Kidney capillary endothelial cell (primary cell): ENCODE data around the gene NELFB.

Experiments
- DNase-seq: peaks from one replicate; pipeline ENCODE4 v3.0.0-alpha.2; 2018; ENCODE audit warnings: low spot score

NELFB gene

GRCh38 chr9:137254624-137255447 is at the start of gene NELFB:
TSS of gene NELFB (plus strand) at chr9:137255327.
- DNase-seq: peak; percentile 80

GRCh38 chr9:137206602-137207001 is 48.5 kb upstream of the NELFB start:
- no peak for DNase-seq

GRCh38 chr9:137211532-137211931 is 43.6 kb upstream of the NELFB start:
- no peak for DNase-seq

GRCh38 chr9:137212520-137212919 is 42.6 kb upstream of the NELFB start:
- no peak for DNase-seq

- DNase-seq: no peak
These were observed 41.7 kb upstream of the NELFB start for GRCh38 chr9:137213160-137214060.

GRCh38 chr9:137214620-137215019 is 40.5 kb upstream of the NELFB start:
- DNase-seq: no peak

- no peak for DNase-seq
These were observed 39.7 kb upstream of the NELFB start for GRCh38 chr9:137215196-137215986.

GRCh38 chr9:137216188-137216965 is 38.8 kb upstream of the NELFB start:
- no peak for DNase-seq

- DNase-seq: no peak
These were observed 37.6 kb upstream of the NELFB start for GRCh38 chr9:137217276-137218211.

GRCh38 chr9:137218212-137218753 is 36.8 kb upstream of the NELFB start:
- DNase-seq: no peak

- DNase-seq: no peak
These were observed 36.3 kb upstream of the NELFB start for GRCh38 chr9:137218754-137219271.

- DNase-seq: no peak
These were observed 35.3 kb upstream of the NELFB start for GRCh38 chr9:137219757-137220316.

GRCh38 chr9:137220317-137221094 is 34.6 kb upstream of the NELFB start:
- no peak for DNase-seq

- DNase-seq: no peak
These were observed 34.0 kb upstream of the NELFB start for GRCh38 chr9:137221095-137221505.

GRCh38 chr9:137221506-137222111 is 33.5 kb upstream of the NELFB start:
- DNase-seq: no peak

- no peak for DNase-seq
These were observed 32.7 kb upstream of the NELFB start, which contains the start of gene RNF208 for GRCh38 chr9:137222190-137223077. TSS of gene RNF208 (minus strand) at chr9:137222240. CDS start at chr9:137221212, 1,028 bp downstream.
